Left renal pelvis (tissue), 4 donors: Measurements from ENCODE around the gene ZNF821. TPM values are rescaled to one million over a fixed set of nuclear protein-coding genes. Genes with fewer than 3 reads are reported as not detected.
"Not testable (repeated sequence)": the region's sequence is repeated elsewhere in the genome, so short reads cannot be mapped to it uniquely, and the experiment has no call there.

ENCODE experiments used
- DNase-seq, 4 donors: peaks; one replicate each; pipeline ENCODE4 v3.0.0-alpha.2; 2013; ENCODE audit warnings: low read depth in 4 of 4, low spot score in 3 of 4
- polyA plus RNA-seq, 4 donors: library from polyadenylated mRNA; unstranded; fragments of 120-200 nt; gene quantifications; one replicate each; pipeline ENCODE4 v1.2.1, GENCODE V29; 2013; ENCODE audit not compliant: insufficient read length in 4 of 4

The ZNF821 gene, protein sequence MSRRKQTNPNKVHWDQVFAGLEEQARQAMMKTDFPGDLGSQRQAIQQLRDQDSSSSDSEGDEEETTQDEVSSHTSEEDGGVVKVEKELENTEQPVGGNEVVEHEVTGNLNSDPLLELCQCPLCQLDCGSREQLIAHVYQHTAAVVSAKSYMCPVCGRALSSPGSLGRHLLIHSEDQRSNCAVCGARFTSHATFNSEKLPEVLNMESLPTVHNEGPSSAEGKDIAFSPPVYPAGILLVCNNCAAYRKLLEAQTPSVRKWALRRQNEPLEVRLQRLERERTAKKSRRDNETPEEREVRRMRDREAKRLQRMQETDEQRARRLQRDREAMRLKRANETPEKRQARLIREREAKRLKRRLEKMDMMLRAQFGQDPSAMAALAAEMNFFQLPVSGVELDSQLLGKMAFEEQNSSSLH
- polyA plus RNA-seq: 10 to 100 TPM; 17.5 to 25.7 (median 23.8) TPM

DNA sequence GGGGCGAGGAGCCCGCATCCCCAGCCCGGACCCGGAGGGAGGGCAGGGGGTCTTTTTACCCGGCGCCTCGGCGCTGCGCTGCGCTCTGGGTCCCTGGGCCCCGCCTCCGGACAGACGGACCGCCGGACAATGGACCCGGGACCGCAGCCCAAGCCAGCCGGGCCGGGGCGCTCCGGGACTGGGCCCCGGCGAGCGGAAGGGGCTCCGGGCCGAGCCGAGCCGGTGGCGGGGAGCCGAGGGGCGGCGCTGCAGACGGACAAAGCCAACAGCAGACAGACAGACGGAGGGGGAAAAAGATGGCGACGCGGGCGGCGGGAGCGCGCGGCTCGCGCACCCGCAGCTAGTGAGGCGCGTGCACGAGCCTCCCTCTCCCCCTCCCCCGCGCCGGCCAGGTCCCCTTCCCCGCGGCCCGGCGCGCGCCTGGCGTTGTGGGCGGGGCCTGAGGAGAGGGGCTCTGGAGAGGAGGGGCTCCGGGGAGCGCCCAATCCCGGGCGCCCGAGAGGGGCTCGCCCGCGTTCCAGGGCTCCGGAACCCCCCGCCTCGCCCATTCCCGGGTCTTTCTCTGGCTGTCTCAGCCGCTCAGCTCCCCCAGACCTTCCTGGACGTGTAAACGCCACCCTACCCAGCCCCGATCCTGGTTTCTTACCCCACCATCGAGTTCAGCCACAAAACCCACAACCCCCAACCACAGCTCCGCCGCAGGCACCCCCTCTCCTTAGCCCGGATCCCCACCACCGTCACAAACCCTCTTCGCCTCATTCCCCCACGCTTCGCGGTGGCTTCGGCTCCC, at the start of gene ZNF821:
Gene ZNF821, minus strand, starts transcription at position 334 of the 790 bp plus-strand sequence. CDS start 4,236 bp downstream, outside the sequence.
- DNase-seq: peak; percentile 58 to 83 (median 81)

DNA sequence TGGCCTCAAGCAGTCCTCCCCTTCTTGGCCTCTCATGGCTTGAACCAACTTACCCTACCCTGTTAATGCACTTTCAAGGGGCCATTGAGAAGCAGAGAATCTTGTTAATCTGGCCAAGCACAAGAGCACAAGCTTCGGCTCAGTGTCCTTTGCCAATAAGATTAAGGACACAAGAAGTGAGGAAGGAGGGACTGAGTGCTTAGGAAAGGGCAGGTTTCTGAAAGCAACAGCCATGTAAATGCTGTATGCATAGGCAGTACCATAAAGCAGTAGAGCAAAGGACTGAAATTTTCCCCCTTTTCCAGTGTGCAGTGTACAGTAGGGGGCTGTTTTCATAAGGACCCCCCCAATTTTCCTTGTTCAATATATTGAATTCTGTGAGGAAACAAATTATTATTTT, 49.0 kb upstream of the ZNF821 start:
- DNase-seq: no peak

DNA sequence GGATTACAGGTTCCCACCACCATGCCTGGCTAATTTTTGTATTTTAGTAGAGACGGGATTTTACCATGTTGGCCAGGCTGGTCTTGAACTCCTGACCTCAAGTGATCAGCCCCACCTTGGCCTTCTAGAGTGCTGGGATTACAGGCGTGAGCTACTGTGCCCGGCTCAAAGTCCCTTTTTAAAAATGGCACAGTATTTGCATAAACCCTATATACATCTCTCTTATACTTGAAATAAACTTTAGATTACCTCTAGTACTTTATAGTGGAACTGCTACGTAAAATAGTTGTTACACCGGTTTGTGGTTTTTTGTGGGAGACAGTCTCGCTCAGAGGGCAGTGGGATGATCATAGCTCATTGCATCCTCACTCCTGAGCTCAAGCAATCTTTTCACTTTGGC, 47.6 kb upstream of the ZNF821 start:
- DNase-seq: no peak

DNA sequence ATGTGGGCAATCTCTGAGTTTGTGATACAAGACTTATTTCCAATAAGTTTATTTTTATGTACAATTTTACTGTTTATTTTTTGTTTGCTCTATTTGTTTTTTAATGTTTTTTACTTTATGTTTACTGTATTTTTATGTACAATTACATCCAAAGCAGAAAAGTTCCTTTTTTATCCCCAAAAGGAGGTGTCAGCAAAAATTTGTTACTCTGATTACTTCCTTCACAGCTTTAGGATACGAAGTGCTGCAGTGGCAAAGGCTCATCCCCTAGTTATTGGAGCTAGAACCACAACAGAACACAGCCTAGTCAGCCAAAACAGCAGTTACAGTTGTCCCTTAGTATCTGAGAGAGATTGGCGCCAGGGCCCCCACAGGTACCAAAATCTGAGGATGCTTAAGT, 47.0 kb upstream of the ZNF821 start:
- no peak for DNase-seq

DNA sequence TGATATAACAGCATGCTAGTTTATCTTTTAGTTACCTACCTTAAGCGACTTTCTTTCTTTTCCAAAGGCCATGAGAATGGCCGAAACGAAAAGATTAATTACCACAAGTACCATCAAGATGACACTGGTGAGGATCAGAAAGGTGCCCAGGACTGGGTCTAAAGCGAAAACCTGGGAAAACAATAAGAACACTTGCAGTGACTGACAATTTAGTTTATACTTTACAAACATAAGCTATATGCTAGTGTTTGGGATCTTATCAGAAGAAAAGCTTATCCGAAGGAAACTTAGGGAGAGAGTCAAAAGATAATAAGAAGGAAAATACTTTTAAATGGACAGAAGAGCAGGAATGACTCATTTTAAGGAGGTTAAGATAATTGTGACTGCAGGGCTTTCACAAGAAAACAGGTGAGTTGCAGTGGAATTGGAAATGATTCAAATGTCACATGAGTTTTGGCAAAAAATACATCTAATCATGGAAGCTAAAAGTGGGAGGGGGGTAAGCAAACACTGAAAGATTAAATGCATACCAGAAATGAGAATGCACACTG, 46.1 kb upstream of the ZNF821 start:
- no peak for DNase-seq

DNA sequence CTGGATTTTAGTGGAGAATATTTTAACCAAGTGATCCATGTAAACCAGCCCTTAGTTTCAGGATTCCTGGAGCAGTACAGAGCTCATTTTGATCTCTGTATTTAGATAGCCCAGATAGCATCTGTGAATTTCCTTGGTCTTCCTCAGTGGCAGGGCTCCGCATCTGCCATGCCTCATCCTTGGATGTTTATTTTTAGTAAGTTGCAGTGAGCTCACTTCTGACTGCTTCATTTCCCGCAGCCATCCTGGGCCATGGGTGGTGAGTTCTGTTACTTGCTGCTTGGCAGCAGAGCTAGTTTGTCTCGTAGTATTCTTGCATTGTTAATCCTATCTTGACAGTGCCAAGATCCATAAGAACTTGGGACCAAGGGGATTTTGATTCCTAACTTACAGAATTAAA, 45.1 kb upstream of the ZNF821 start:
- DNase-seq: no peak

DNA sequence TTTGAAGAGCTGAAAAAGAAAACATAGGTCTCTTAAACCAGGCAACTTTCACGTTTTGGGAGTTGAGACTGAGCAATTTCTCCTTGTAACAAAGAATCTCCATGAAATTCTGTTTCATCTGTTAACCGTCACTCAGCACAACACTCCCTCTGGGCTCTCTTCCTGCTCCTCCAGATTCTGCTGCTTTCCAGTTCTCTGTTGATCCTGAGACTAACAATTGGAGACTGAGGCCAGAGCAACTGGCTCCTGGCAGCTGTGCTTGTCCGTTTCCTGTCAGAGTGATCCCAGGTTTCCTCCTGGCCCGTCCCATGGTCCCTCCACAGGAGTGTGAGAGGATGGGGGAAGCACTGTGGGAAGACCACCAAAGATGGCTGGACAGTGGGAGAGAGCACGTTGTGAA, 43.8 kb upstream of the ZNF821 start:
- no peak for DNase-seq

DNA sequence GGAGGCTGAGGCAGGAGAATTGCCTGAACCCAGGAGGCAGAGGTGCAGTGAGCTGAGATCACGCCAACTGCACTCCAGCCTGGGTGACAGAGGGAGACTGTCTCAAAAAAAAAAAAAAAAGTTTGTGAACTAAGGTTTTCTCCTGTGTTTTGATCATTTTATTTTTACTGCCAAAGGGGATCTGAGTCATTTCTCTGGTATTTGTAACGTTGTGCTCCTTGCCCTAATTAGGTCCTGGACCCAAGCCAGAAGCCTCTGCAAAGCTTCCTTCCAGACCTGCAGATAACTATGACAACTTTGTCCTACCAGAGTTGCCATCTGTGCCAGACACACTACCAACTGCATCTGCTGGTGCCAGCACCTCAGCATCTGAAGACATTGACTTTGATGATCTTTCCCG, 43.4 kb upstream of the ZNF821 start:
- no peak for DNase-seq

DNA sequence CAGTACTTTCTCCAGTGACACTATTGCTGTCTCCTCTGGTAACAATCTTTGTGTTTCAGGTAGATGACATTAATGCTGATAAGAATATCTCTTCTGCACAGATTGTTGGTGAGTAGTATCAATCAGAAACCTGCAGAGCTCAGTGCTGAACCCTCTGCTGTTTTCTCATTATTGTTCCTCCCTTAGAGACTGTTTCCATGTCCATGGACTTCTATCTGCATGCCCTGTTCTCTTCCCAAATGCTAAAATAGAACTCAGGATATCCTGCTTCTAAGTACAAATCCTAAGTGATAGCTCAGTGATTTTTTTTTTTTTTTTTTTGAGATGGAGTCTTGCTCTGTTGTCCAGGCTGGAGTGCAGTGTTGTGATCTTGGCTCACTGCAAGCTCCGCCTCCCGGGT, 40.7 kb upstream of the ZNF821 start:
- DNase-seq: no peak

DNA sequence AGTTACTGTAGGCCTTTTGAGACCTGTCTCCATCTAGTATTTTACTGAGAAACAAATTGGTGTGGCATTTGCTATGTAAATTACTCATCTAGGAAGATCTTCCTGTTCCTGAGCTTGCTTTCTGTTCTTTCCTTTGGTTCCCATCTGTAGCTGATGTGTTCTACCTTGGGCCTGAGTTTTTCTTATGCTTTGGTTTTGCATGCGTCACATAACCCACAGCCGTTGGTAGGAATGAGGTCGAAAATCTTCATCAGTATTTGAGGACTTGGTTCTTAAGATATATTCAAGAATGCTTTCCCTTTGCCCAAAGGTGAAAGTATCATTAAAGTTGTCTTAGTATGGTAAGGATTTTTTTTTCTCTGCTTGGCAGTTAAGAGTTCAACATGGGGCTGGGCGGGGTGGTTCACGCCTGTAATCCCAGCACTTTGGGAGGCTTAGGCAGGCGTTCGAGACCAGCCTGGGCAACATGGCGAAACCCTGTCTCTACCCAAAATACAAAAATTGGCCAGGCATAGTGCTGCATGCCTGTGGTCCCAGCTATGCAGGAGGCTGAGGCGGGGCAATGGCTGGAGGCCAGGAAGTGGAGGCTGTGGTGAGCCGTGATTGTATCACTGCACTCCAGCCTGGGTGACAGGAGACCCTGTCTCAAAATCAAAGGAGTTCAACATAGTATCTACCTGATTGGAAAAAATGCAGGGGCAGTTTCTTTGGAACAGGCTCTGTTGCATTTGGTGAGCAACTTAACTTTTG, 40.1 kb upstream of the ZNF821 start:
- DNase-seq: no peak

DNA sequence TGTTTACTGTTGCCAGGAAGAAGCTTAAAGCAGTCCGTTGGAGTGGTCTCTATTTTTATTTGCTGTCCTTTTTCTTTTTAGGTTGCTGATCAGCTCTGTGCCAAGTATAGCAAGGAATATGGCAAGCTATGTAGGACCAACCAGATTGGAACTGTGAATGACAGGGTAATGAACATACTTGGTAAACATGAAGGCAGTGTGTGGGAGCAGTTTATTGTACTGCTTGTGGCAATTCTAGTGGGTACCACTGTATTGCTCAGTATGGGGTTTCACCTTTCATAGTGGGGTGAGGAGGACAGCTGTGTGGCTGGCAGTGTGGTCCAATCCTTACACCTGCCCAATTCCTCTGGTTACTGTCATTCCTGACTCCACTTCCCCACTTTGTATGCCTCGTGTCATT, 36.7 kb upstream of the ZNF821 start:
- DNase-seq: no peak

DNA sequence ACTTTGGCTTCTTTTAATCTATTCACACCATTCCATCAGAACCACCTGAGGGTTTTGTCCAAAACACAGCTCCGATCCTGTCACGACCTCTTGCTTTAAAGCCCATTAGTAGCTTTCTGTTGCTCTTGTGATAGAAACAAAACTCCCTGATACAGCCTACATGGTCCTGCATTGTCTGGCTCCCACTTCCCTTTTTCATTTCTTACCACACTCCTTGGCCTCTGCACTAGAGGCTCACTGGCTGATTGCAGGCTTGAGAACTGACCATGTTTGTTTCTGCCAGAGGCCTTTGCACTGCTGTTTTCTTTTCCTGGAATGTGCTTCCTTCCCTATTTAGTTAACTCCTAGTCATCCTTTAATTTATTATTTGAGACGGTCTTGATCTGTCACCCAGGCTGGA, 35.1 kb upstream of the ZNF821 start:
- DNase-seq: no peak

DNA sequence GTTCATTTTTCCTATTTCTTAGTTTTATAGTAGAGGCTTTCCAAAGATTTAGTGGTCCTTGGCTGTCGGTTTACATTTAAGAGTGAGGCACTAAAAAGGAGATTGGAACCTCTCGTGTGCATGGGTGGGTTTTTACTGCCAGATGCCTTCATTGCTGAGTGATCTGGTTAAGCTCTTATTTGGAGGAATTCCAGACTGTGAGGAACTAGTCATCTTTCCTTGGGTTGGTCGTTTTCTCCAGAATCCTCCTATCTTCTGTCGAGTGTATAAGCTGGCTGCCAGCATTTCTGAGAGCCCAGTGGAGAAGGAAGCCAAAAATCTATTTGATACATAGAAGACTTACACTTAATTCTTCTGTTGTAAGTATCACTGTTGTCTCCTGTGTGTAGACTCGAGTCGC, 33.9 kb upstream of the ZNF821 start:
- no peak for DNase-seq

DNA sequence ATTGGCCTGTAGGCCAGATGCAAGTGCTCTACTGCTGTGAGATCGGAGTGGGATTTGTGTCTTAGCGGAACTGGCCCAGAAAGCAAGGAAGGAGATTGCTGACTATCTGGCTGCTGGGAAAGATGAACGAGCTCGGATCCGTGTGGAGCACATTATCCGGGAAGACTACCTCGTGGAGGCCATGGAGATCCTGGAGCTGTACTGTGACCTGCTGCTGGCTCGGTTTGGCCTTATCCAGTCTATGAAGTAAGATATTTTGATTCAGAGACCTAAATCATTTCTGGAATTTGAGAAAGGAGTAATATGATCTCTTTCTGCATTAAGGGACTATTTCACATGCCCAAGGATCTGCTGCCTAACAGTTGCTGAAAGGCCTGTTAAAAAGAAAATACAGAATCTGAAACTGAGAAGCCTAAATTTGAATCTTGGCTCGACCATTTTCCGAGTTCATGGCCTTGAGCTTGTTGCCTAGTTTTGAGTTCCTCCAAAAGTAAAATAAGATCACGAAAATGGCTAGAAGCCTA, 32.5 kb upstream of the ZNF821 start:
- DNase-seq: no peak

DNA sequence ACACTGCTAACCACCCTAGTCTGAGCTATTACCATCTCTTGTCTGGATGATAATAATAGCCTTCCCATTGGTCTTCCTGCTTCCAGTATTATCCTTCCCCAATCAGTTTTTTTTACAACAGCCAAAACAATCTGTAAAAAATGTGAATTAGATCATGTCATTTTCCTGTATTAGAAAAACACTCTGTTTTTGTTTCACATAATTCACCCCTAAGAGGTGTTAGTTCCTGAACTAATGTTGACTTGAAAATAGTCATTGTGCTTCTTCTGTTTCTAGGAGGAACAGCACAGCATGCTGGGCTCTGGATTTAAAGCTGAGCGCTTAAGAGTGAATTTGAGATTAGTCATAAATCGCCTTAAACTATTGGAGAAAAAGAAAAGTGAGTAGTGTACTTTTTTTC, 31.4 kb upstream of the ZNF821 start:
- DNase-seq: no peak

DNA sequence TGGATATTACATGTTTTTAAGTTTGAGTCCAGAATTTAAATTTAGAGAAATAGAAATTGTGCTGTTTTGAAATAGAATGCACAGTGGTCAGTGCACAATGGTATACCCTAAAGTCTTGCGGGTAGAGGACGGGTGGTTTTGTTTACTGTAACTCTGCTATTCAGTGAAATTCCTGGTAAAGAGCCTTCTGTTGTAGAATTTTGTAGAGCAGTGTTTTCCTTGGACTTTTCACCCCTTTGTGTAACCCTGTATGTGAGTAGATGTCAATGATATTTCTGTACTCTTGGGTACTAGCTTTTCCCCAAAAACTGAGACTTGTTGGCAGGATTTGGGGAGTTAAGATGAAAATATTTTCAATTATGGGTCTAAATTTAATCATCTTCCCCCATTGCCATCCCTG, 30.8 kb upstream of the ZNF821 start:
- no peak for DNase-seq

DNA sequence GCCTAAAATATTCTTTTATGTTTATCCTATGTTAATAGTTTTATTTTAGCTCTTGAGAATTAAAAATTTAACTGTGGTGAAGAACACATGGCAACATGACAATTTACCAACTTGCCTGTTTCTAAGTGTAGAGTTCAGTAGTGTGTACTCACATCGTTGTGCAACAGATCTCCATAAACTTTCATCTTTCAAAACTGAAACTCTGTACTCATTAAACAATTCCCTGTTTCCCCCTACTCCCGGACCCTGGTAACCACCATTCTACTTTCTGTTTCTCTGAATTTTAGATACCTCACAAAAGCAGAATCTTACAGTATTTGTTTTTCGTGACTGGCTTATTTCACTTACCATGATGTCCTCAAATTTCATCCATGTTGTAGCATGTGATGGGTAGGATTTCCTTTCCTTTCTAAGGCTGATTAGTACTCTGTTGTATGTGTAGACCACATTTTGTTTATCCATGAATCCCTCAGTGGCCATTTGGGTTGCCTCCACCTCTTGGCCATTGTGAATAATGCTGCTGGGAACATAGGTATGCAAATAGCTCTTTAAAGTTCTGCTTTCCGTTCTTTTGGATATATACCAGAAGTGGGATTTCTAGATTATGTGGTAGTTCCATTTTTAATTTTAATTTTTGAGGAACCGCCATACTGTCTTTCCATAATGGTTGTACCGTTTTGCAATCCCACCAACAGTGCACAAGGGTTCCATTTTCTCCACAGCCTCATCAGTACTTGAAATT, 28.7 kb upstream of the ZNF821 start:
- no peak for DNase-seq

DNA sequence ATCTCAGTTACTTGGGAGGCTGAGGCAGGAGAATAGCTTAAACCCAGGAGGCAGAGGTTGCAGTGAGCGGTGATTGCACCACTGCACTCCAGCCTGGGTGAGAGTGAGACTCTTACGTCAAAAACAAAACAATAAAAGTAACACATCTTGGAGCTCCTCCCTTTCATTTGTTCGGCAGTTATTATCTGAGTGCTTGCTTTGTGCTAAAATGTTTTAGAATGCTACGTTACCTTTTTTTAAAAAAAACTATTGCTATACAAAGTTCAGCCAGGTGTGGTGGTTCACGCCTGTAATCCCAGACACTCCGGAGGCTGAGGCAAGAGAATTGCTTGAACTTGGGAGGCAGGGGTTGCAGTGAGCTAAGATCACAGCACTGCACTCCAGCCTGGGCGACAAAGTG, 27.1 kb upstream of the ZNF821 start:
- no peak for DNase-seq

DNA sequence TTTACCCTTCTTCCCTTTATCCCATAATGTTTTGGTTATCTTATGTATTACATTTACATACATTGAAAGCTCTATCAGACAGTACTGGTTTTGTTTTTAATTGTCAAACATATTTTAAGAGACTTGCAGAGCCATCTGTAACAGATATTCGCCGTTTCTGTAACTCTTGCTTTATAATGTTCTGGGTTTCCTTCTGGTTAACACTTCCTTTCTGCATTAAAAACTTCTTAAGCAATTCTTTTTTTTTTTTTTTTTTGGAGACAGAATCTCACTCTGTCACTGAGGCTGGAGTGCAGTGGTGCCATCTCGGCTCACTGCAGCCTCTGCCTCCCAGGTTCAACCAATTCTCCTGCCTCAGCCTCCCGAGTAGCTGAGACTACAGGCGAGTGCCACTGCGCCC, 21.8 kb upstream of the ZNF821 start:
- DNase-seq: not testable (repeated sequence)

DNA sequence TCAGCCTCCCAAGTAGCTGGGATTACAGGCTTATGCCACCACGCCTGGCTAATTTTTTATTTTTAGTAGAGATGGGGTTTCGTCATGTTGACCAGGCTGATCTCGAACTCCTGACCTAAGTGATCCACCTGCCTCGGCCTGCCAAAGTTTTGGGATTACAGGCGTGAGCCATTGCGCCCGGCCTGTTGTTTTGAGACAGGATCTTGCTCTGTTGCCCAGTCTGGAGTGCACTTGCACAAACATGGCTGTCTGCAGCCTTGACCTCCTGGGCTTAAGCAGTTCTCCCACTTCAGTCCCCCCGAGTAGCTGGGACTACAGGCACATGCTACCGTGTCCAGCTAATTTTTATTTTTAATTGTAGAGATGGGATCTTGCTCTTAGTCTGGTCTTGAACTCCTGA, 20.3 kb upstream of the ZNF821 start:
- DNase-seq: no peak
